Astrocyte of the hippocampus (primary cell): Measurements from ENCODE around the gene CNTN1.

Experiments used
- DNase-seq: peaks from one replicate; pipeline ENCODE4 v3.0.0; 2011; ENCODE audit warnings: low read depth, low spot score

CNTN1 gene

DNA sequence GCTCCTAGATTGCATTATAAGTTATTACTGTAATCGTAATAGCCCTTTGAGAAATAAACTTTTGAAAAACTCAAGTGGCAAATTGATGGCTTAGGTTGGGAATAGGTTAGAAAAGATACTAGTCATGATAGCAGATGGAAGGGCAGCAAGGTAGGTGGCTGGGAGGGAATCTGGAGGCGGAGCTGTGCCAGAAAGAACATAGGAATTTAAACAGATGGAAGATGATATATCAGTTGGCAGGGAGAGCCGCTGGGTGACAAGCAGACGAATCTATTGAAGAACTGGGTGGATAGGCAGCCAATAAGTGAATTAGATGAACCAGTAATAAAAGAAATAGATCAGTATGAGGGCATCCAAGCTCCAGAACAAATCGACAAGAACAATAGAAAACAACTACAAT, 142.1 kb downstream of the CNTN1 start:
- DNase-seq: no peak

DNA sequence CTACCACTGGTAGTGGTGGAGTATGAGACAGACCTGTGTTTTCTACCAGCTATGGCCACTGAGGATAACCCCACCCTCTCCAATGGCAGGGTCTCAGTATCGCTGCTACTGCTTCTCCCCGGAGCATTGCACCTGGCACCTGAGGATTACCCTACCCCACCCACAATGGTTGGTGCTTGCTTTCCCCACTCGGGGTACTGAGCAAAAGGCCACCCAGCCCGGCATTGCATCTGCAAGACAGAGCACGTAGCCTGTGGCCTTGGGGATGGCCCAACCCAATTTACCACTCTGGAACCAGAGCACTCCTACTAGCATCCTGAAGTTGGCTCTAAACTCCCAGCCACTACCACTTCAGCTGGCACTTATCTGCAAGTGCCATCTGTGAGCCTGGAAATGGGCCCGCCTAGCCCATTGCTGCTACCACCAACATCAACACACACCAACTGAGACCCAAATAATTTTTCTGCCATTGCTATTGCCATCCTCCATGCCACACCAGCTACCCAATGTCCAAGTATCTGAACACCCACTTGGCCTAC, 145.7 kb downstream of the CNTN1 start:
- DNase-seq: no peak

DNA sequence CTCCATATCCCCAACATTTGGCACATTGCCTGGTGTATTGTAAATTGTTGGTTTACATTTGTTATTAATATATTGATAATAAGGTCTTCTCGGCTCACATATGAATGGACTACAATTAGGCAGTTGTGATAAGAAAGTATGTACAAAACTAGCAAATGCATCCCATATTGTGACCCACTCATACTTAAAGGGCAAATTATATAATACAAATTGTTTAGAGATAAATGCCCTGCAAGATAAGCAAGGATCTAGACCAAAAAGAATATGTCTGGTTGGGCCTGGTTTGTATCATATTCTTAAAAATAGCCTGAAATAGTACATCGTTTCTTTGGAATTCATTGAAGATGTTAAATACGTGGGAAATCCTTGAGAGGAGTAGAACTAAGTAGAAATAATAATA, 151.3 kb downstream of the CNTN1 start:
- no peak for DNase-seq

DNA sequence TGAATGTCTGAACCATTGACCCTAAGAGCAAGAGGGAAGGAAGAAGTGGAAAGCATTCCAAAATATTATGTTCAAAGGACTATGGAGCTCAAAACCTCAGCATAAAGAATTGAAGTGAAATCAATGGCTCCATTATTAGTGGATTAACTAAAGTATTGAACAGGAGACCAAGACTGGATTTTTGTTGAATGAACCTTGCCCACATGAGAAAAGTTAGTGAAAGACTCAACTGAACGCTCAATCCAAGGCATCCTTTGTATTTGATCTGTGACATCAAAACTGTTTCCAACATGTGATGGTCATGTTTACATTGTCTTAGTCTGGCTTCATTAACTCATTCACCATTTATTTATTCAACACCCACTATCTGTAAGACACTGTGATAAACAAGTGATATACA, 161.0 kb downstream of the CNTN1 start:
- no peak for DNase-seq

DNA sequence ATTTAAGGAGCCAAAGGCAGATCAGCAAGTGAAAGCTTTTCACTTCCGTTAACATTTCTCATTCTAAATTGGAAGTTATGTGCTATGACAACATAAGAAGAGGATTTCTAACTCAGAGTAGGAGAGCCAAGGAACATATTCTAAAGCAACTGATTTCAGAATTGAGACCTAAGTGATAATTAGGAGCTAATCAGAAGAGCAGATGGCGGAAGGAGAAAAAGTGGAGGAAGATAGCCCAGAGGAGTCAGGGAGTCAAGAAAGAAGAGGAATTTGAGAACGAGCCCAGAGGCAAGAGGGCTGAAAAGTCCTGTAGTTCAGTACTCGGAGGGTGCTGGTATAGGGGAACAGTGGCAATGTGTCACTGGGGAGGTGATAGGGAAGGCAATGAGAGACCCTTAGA, 162.4 kb downstream of the CNTN1 start:
- DNase-seq: no peak

DNA sequence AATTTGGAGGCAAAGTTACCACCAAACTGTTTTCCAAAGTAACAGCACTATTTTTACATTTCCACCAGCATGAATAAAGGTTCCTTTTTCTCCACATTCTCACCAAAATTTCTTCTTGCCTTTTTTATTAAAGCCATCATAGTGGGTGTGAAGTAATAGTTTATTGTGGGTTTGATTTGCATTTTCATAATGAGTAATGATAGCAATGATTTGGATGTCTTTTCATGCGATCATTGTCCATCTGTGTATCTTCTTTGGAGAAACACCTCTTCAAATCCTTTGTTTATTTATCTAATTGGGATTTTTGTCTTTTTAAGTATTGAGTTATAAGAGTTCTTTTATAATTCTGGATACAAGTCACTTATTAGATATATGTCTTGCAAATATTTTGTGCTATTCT, 172.7 kb downstream of the CNTN1 start:
- DNase-seq: no peak

DNA sequence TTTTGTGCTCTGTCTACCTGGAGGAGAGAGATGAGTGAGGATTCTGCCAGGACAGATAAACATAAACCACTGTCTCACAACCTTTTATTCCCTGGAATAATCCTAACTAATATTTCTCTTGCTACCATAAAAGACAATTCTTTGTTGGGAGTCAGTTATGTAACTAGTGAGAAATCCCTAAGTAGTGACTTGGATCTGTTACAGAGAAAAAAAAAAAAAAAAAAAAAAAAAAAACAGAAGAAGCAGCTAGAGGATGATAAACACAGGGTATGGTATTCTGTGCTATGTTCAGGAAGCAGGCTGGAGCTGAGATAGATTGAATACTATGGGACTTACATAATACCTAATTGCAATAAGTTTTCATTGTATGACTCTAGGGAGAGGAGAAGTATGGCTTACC, 178.7 kb downstream of the CNTN1 start:
- DNase-seq: no peak

DNA sequence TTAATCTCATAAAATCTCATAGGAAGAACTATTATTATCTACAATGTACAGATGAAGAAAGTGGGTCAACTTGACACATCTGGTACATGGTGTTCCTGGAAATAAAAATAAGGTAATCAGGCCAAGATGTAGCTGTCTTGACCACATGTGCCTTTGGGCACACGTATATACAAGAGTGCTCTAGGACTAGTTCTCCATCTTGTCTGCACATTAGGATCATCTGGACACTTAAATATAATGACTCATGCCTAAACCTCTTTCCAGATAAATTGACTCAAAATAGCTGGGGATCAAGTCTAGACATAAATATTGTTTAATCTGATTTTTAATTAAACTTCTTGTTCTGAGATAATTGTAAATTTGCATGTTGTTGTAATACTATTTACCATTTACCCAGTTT, 182.6 kb downstream of the CNTN1 start:
- no peak for DNase-seq

DNA sequence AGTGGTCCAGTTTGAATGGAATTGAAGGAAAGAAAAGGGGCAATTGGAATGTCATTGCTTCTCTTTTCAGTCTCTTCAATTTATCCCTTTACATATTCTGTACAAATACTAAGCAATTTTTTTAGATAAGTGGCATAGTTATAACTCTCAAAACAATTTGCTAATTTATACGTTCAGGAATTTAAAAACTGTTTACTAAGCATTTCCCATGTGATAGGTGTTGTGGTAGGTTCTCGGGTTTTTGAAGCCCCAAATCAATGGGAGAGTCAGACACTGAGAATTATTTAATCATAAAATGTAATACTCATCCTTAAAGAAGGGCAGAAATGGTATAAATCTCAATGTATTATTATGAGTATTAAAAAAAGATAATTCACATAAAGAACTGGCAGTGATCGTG, 197.1 kb downstream of the CNTN1 start:
- no peak for DNase-seq

DNA sequence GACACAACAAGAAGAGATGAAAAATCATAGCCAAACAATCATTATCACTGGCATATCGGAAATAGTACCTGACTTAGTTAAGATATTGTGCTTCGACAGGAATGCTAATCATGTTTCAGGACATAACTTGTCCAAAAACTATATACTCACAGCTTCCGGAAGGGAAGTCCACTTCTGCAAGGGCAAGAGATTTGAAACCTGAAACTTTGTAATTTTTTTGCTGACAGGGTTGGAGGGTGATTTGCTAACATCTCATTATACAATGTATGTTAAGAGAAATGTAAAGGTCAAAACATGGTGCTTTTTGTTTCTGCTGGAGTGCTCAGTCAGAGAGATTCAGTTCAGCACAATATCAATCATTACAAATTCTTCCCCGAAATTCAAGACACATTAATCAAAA, 200.3 kb downstream of the CNTN1 start:
- no peak for DNase-seq

DNA sequence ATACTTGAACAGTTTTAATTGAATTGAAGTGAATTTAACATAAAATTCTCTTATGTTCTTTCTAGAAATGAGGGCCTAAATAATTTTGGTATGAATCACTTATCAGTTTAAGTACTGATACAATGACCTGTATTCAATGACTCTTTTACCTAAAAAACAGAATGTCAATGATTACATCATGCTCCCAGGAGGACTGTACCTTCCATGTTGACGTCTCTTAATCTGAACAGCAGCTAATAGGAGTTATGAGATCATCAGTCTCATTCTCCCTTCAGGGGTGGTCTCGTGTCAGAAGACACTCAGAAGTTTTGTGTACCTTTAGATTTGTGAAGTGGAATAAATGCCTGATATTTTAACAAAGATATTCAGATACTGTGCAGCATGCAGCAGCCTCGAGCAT, 206.3 kb downstream of the CNTN1 start:
- DNase-seq: no peak

DNA sequence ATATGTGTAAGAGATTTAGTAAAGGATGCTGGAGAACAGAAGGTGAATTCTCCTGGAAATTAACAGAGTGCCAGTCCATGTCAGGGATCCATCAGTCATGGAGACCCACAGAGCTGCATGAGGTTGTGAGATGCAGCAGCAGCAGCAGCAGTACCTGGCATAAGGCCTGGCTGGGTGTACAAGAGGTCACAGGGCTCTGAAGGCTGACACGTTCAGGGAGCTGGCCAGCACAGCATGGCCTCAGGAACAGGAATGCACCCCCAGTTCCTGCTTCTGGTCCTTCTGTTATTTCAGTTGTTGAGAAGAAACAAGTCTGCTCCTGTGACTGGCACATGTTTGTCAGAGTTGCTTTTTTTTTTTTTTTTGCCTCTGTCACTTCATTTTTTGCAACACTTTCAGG, 210.8 kb downstream of the CNTN1 start:
- DNase-seq: no peak

DNA sequence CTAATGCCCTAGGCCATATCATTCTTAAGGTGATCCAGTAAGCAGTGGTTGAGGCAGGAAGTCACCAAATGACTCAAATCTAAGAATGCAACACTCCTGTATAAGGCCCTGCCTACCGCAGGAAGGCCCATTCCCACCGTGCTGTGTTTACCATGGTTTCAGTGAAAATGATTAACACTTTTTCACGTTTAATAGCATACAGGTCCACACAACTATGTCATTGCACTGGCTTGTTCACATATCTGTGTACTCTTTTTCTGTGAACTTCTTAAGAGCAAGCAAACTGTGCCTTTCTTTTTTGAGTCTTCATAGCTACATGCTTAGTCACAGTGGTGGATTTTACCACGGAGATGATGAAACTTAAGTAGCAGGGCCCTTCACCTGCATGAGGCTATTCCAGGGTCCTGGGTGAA, 214.9 kb downstream of the CNTN1 start:
- peak; percentile 42 for DNase-seq

DNA sequence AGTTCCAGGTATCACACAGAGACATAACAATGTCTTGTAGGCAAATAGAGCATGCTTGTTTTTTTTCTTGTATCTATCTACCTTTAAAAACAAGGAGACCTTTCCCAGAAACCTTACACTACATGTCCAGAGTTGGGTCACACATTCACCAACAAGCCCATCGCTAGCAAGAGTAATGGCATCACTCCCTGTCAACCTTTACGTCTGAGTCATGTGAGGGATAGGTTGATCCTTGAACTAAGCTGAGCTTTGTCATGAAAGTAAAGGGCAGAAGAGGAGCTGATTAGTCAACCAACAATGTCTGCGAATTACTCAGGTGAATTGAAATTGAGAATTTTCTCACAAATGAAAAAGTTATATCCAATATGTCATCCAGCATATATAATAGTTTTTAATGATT, 219.4 kb downstream of the CNTN1 start:
- no peak for DNase-seq

DNA sequence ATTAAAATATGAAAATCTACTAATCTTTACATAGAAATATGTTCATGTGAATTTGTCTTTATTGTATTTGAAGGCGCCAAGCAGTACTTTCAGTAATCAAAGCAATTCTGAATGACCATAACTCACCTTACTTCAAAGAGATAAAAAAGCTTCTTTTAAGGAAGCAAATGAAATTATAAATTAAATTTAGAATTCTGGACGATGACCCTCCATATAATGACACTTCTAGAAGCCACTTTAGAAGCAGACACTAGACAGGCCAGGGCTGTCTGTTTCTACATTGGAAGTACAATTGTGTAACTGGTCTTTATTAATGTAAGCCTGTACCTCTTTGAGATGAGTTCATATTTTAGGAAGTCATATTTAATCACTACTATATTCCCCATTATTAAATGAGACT, 222.9 kb downstream of the CNTN1 start:
- DNase-seq: no peak

DNA sequence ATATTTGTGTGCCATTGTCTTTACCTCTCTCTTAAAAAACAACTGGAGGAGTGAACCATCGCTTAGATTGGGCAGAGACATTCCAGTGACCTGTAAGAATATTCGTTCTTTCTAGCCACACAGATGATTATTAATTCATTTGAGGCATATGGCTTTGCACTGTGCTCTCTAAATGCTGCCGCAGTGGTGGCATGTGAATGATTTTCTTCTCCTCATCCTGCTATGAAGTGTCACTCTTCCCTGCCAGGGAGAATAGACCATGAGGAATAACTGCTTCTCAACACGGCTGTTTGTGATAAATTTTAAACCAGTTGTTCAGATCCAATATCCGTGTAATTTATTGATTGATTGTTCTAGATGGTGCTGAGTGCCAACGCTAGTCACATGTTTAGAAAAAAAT, 225.3 kb downstream of the CNTN1 start:
- no peak for DNase-seq

DNA sequence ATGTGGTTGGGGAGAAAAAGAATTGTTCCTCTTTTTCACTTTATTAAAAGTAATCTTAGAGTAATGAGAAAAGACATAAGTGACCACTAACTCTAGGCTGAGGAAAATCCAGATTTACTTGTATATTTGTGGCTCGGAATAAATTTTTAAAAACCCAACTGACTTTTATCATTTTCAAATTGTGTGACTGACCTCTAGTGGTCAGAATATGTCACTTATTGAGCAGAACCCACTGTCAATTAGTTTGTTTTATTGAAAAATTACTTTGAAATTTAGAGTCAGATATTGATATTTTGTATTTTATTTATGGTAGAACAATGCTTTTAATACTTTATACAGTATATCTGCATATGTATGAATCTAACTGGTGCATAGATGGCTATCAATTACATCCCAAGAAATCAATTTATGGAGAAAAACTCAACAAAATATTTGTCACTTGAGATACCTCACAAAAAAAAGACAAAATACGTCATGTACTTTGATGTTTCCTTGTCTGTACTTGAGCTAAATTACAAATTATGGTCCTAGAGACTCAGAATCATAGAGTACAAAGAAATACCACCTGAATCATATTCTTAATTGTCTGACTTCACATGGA, 229.4 kb downstream of the CNTN1 start:
- peak; percentile 41 for DNase-seq

DNA sequence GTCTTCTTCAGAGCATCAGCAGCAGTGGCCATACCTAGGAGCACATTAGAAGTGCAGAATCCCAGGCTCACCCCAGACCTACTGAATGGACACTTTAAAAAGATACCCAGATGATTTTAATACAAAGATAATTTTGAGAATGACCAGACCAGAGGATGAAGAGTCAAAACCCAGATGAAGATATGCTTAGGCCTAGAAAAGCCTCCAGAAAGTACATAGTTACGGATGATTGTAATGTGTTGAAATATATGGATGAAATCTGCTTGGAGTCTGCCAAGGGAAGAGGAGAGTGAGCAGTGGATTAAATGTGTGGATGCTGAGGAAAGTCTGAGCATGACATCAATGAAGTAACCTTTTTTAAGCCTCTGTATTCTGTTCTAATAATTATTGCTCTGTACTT, 245.7 kb downstream of the CNTN1 start:
- DNase-seq: no peak

DNA sequence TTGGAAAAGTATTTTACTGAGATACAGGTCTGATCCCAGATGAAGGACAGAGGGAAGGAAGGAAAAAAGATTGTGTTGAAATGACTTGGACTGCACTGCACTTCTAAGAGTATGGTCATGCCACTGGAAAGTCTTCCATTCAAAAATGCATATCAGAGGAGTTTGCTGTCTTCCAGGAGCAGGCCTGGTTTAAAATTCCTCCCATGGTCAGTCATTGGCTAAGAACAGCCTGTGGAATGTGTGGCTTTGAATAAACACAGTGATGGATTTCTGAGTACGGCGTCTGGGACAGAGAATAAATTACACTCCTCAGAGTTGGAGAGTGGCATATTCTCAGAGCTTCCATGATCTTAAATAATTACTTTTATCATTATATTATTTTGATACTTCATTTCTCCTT, 250.1 kb downstream of the CNTN1 start:
- peak; percentile 81 for DNase-seq

DNA sequence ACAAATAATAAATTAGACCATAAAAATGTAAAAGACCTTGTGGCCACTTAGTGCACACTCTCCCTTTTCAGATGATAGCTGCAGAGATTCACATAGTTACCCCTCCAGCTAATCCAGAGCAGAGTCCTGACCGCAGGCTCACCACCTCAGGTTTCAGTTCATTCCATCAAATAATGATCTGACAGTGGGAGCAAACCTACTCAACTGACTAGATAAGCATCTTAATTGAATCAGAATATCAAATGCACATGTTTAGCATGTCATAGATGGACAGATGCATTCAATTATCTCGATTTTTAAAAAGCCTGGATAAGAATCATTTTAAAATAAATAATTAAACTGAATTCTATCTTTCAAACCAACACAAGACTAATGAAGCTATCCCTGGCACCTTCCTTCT, 253.5 kb downstream of the CNTN1 start:
- no peak for DNase-seq

DNA sequence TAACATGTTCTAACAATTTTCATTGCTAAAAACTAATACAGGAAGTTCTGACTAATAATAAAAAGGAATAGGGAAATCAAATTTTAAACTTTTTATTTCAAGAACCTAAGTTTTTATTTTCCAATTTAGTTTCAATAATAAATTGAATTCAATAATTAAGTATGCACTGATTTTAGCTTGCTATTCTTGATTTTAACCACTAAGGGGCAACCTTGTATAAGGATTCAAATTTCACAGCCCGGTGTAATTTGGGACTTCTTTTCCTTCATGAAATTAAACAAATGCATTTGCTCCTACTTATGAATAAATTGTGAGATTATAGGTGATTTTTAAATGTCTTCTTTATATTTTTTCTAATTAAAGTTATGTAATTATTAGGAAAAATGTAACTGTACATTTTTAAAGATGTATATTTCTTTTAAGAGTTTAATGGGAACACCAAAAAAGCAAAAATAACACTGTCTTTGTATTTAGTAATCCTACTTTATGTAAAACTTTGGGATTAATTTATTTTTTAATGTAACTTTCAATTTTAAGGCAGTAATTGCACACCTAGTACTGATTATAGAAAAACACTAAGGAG, 254.5 kb downstream of the CNTN1 start:
- DNase-seq: peak; percentile 53

DNA sequence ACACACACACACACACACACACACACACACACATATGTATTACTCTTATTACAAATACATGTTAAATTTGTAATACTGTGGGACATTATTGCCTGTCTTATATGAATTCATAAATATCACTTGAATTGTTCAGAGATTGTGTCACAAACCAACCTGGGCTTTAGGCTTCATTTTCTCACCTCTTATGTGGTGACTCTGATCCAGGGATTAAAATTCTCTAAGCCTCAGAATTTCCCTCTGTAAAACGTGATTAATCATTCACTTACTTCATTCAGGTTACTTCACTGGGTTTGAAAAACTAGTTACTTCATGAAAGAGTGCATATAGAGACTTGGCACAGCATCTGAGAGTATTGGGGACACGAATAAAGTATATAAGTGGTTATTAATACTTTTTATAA, 255.6 kb downstream of the CNTN1 start:
- DNase-seq: peak; percentile 40

DNA sequence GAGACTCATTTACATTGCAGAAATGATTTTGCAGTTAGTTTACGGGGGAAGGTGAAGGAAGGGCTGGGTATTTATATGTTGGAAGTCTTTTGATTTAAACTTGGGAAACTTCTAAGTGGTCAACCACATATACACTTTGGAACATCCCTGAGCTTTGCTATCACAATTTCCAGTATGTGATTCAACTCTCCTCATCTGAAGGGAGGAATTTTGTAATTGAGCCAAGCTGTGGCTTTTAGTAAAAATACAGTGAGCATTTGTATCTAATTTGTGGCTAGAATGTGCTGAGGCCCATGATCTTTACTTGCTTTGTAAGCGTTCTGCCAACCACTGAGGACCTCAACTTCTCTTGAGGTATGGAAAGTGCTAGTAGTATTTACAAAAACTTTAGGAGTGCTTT, 260.8 kb downstream of the CNTN1 start:
- DNase-seq: peak; percentile 85

DNA sequence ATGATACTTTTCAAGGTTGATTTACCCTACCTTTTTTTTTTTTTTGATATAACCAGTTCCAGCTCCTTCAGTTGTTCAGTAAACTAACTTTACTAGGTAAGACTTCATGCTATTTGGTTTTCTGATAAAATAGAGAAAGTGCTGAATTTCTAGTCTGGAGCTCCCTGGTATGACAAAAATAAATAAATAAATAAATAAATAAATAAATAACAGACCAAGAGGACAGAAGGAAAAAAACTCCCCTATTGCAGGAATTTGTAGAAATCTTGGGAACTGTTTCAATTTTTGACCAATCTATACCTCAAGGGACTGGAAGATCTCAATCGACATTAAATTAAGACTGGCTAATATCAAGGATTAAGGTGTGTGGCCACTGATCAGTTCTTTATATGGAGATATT, 265.2 kb downstream of the CNTN1 start:
- DNase-seq: no peak
